GM12874 (cell line): ENCODE data around the gene MAP2.

Experiments
- TF ChIP-seq, protein P1 (sequence below): IDR thresholded peaks from 2 replicates; pipeline ENCODE4 v1.5.1; 2011; ENCODE audit warnings: low read depth, mild to moderate bottlenecking, control low read depth, low read length, moderate library complexity; ENCODE audit not compliant: insufficient read depth

Gene MAP2

DNA sequence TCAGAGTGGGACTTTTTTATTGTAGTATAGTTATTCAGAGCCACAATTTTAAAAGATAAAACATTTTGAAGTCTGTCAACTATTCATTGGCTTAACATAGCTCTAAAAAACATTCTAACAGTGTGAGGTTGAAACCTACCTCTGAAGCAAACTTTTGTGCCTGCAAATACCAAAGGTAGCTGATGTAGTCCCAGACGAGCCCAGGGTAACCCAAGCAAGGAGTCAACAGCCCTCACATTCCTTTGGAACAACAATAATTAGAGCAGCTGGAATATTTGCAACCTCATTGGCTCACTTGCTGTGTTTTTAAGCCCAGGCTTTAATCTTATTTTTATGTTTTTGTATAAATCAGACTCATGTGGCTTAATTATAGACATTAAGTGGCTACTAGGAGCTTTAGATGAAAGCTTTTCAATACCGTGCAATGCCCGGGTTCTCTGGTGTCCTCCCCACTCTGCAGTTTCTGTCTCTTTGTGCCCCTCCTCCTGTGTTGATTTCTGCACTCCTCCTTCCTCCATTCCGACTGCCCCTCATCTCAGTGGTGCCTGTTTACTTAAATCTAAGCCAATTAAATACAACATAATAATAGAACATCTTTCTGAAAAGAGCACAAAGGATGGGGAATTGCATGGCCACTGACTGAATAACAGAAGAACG is 189.9 kb downstream of the MAP2 start:
- TF ChIP-seq, protein P1, sequence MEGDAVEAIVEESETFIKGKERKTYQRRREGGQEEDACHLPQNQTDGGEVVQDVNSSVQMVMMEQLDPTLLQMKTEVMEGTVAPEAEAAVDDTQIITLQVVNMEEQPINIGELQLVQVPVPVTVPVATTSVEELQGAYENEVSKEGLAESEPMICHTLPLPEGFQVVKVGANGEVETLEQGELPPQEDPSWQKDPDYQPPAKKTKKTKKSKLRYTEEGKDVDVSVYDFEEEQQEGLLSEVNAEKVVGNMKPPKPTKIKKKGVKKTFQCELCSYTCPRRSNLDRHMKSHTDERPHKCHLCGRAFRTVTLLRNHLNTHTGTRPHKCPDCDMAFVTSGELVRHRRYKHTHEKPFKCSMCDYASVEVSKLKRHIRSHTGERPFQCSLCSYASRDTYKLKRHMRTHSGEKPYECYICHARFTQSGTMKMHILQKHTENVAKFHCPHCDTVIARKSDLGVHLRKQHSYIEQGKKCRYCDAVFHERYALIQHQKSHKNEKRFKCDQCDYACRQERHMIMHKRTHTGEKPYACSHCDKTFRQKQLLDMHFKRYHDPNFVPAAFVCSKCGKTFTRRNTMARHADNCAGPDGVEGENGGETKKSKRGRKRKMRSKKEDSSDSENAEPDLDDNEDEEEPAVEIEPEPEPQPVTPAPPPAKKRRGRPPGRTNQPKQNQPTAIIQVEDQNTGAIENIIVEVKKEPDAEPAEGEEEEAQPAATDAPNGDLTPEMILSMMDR: no peak

DNA sequence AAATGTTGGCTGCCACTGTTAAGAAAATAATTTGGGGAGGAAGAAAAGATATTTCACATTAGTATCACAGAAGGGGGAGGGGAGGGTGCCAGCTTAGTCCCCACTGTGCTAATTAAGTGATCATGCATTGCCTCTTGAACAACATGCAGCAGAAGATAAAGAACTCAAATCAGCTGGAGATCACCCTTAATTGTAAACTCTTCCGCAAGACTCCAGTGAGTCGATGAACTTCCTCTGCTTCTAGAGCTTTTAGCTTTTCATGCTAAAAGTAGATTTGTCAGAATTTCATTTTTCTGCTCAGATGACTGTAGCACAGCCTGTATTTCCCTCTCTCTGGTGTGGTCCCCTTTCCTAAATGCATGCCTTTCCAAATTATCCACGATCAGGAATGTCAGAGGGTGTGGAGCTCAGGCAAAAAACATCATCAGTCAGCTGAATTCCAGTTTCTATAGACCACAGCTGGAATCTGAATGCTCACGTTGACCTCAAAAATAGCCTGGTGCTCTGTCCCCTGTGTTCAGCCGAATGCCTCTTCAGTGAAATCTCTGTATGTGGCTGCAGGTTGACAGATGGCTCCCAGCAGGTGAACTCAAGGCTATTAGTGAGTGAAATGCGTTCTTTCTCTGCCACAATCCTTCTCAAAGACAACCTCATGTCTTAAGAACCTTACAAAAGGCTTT is 191.0 kb downstream of the MAP2 start:
- TF ChIP-seq, protein P1: no peak

DNA sequence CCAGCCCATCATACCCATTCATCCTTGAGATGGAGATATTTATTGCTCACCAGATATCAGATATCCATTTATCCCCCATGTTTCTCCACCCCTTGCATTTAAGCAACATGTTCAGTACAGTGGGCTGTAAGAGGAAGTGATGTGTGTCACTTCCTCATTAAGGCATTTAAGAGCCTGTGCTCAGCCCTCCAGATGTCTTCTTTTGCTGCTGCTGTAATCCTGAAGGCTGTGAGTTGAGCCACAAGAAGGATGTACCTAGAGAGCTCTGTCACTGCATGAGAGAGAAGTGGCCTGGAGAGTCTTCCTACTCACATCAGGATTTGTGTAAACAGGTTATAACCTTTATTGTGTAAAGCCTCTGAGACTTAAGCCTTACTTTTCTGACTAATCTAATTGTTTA is 195.9 kb downstream of the MAP2 start:
- TF ChIP-seq, protein P1: no peak

- TF ChIP-seq, protein P1: no peak
These were observed 200.5 kb downstream of the MAP2 start for GRCh38 chr2:209624192-209624938.

- TF ChIP-seq, protein P1: no peak
These were observed 205.8 kb downstream of the MAP2 start for GRCh38 chr2:209629597-209629996.

DNA sequence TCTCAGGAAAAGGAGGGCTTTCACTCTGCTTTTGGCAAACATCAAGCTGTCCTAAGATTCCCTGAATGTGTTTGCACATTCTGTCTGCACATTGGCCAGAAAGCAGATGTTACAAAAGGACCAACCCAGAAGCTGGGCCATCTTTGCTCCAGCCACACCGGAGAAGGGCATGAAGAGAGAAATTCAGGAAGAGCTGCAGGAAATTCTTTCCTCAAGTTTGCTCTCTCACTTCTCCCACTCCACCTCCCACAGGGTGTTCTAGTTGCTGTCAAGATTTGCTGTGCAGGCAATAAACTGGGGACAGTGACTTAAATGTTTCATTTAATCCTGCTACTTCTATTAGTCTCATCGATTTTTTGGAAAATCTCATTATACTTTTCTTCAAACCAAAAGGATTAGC is 210.1 kb downstream of the MAP2 start:
- TF ChIP-seq, protein P1: no peak

- TF ChIP-seq, protein P1: no peak
These were observed 212.2 kb downstream of the MAP2 start for GRCh38 chr2:209636076-209636475.
